Measurements from ENCODE around the gene UNC45B.
"Not testable (repeated sequence)": the region's sequence is repeated elsewhere in the genome, so short reads cannot be mapped to it uniquely, and the experiment has no call there.

Gene UNC45B

GRCh38 chr17:35224436-35224835 lies 76.8 kb downstream of the UNC45B start:
- no peak for DNase-seq

- DNase-seq = no peak
Observed at GRCh38 chr17:35227546-35227945, 79.9 kb downstream of the UNC45B start.

- no peak for DNase-seq
Observed at GRCh38 chr17:35229638-35230037, 82.0 kb downstream of the UNC45B start.

GRCh38 chr17:35234315-35234714 lies 86.7 kb downstream of the UNC45B start:
- not testable (repeated sequence) for DNase-seq

GRCh38 chr17:35235289-35235688 lies 87.7 kb downstream of the UNC45B start:
- no peak for DNase-seq

GRCh38 chr17:35235917-35236316 lies 88.3 kb downstream of the UNC45B start:
- no peak for DNase-seq

- no peak for DNase-seq
Observed at GRCh38 chr17:35236821-35237220, 89.2 kb downstream of the UNC45B start.

- DNase-seq = no peak
Observed at GRCh38 chr17:35238821-35239220, 91.2 kb downstream of the UNC45B start.

Measured in NCI-H1694 (cell line).